Activated CD4-positive, alpha-beta T cell treated with anti-CD3 and anti-CD28 coated beads, Interleukin-2, amount 10 ng/mL, durations not matched to agents 7 days and 5 days (primary cell): ENCODE data around the gene RUNX3. TPM values are rescaled to one million over a fixed set of nuclear protein-coding genes. Genes with fewer than 3 reads are reported as not detected.
A peak's percentile ranks its signal among the peaks of the same experiment; 100 is the strongest.
"Not testable (repeated sequence)": the region's sequence is repeated elsewhere in the genome, so short reads cannot be mapped to it uniquely, and the experiment has no call there.

Experiments
- CTCF ChIA-PET: fragments of 350-600 bp; sonication (Branson Sonifier 250); formaldehyde crosslinking; loops from one replicate; lab custom pipeline; 2021; ENCODE audit warnings: antibody characterized with exemption; lab: Charles Lee
- POLR2A ChIA-PET: fragments of 350-600 bp; sonication (Branson Sonifier 250); formaldehyde crosslinking; loops from one replicate; lab custom pipeline; 2021; ENCODE audit warnings: antibody characterized with exemption; lab: Charles Lee
- DNase-seq: peaks from one replicate; pipeline ENCODE4 v3.0.0-alpha.2; 2020
- H3K27ac Mint-ChIP-seq: one replicate; pipeline ENCODE4 v1.8.0; 2021; ENCODE audit warnings: mild to moderate bottlenecking, moderate library complexity, mixed read lengths
- H3K27me3 Mint-ChIP-seq: one replicate; pipeline ENCODE4 v1.8.0; 2021; ENCODE audit warnings: mixed read lengths
- H3K36me3 Mint-ChIP-seq: one replicate; pipeline ENCODE4 v1.8.0; 2021; ENCODE audit warnings: low read depth, mixed read lengths
- H3K4me1 Mint-ChIP-seq: one replicate; pipeline ENCODE4 v1.8.0; 2021; ENCODE audit warnings: mixed read lengths
- H3K4me3 Mint-ChIP-seq: one replicate; pipeline ENCODE4 v1.8.0; 2021; ENCODE audit warnings: mild to moderate bottlenecking, moderate library complexity, mixed read lengths
- H3K9me3 Mint-ChIP-seq: one replicate; pipeline ENCODE4 v1.8.0; 2021; ENCODE audit warnings: mixed read lengths
- total RNA-seq, 2 experiments: library from RNA; stranded (reverse); gene quantifications; one replicate each; pipeline ENCODE4 v1.2.3, GENCODE V29; 2021

The RUNX3 gene
- total RNA-seq, 2 experiments from 2014 or later, result 108 to 125 TPM

- ChIA-PET CTCF (interaction anchor here (0.9 to 1.5 kb wide), 2 partner anchors 16 to 20 kb away, joined by 3 to 5 read pairs; no protein-coding TSS in a partner anchor), POLR2A (no interaction called here)
- no peak overlapping the region for H3K27ac Mint-ChIP-seq
- peaks cover 39% of the 10 kb centered on the region for H3K4me1 Mint-ChIP-seq
- H3K4me3 Mint-ChIP-seq, result no peak overlapping the region
- no peaks in the 10 kb centered on the region for H3K27me3 Mint-ChIP-seq
- no peak for DNase-seq
- peaks cover 68% of the 10 kb centered on the region for H3K36me3 Mint-ChIP-seq
- H3K9me3 Mint-ChIP-seq, result no peaks in the 10 kb centered on the region
Measured at GRCh38 chr1:24913274-24913604, 16.8 kb downstream of the RUNX3 start.

DNA sequence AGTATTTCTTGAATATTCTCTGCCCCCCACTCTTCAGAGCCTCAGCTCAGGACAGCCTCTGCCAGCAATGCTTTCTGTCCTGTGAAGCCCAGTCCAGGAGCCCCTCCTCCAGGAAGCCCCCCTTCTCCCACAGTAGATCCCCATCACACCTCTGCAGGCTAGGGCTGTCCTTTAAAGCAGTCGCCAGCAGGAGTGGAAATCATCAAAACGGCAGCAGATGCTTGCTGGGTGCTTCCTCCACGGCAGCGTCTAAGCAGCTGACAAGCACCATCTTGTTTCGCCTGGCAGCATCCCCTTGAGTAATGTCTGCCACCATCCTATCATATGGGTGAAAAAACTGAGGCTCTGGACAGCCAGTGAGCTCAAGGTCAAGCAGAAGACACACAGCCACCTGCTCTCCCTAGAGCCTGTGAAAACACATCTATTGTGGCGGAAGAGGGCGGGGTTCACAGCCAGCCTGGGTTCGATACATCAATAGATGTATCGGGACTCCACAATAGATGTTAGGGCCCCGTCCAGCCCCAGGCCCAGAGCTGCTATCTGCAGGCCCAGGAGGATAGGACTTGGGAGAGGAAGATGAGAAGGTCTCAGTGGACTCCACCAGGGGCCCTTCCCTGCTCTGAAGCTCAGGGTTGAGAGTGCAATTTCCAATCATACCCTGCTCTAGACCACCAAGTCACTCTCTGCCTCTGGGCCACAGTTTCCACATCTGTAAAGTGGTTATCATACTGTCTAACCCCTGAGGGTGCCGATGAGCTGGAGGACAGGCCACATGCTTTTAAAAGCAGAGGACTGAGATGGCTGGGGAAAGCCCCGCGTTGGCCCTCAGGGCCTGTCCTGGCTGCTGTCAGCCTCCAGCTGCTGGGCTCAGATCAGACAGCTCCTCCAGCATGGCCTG lies 17.5 kb downstream of the RUNX3 start:
- Mint-ChIP-seq H3K4me1 (peaks cover 37% of the 10 kb centered on the region), H3K4me3 (no peak overlapping the region), H3K36me3 (peaks cover 69% of the 10 kb centered on the region), H3K27ac (peak overlapping the region; percentile 72), H3K27me3 (no peaks in the 10 kb centered on the region), H3K9me3 (no peaks in the 10 kb centered on the region)
- CTCF ChIA-PET, result interaction anchor here (1.5 kb wide), 1 partner anchor 15 kb away, joined by 5 read pairs; no protein-coding TSS in a partner anchor
- POLR2A ChIA-PET, result interaction anchor here (0.7 kb wide), 1 partner anchor 187 kb away, joined by 3 read pairs; no protein-coding TSS in a partner anchor
- no peak for DNase-seq

GRCh38 chr1:24911651-24912155 lies 18.4 kb downstream of the RUNX3 start:
- POLR2A ChIA-PET, result no interaction called here
- no peak for DNase-seq
- peaks cover 70% of the 10 kb centered on the region for H3K36me3 Mint-ChIP-seq
- H3K4me3 Mint-ChIP-seq, result no peak overlapping the region
- CTCF ChIA-PET, result no interaction called here
- peak overlapping the region; percentile 84 for H3K27ac Mint-ChIP-seq
- no peaks in the 10 kb centered on the region for H3K27me3 Mint-ChIP-seq
- H3K9me3 Mint-ChIP-seq, result no peaks in the 10 kb centered on the region
- H3K4me1 Mint-ChIP-seq, result peaks cover 35% of the 10 kb centered on the region

DNA sequence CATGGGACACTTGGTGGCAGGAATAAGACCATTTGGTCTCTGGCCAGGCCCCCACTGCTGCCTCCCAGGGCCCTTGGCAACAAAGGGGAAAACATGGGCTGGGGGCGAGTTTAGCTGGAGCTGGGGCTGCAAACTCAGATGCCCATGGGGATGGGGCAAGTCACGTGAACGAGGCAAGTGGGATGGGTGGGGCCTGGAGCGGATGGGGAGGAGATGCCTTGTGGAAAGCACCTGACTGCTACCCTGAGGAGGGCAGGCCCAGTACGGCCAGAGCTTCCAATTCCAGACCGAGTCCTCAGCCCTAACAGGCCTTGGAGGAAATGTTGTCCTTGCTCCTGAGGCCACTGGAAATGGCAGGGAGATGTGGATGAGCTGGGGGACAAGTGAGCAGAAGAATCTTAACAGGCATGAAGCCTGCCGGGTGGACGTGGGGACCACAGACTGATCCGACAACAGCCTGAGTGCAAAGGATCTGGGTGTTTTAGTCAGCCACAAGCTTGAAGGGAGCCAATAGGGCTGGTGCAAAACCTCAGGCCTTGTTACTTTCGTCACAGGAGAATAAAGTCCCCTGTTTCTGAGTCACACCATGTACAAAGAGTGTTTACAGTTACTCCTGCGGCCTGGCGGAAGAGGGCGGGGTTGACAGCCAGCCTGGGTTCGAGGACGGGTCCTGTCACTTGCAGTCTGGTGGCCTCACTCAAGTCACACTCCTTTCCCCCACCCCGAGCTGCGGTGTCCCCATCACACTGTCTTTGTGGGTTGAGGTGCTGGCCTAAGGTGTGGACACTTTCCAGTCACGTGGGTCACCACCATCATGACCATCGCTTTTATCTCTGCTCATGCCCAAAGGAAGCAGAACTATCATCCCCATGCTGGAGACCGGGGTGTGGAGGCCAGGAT lies 19.1 kb downstream of the RUNX3 start:
- no peak overlapping the region for H3K4me3 Mint-ChIP-seq
- no peaks in the 10 kb centered on the region for H3K9me3 Mint-ChIP-seq
- H3K27ac Mint-ChIP-seq, result peak overlapping the region; percentile 84
- ChIA-PET CTCF (interaction anchor here (0.8 to 1.1 kb wide), 3 partner anchors 13 to 118 kb away, joined by 3 read pairs; no protein-coding TSS in a partner anchor), POLR2A (no interaction called here)
- peak; percentile 59 for DNase-seq
- peaks cover 69% of the 10 kb centered on the region for H3K36me3 Mint-ChIP-seq
- H3K4me1 Mint-ChIP-seq, result peaks cover 34% of the 10 kb centered on the region
- no peaks in the 10 kb centered on the region for H3K27me3 Mint-ChIP-seq

GRCh38 chr1:24910210-24910609 lies 19.9 kb downstream of the RUNX3 start:
- no peaks in the 10 kb centered on the region for H3K9me3 Mint-ChIP-seq
- H3K36me3 Mint-ChIP-seq, result peaks cover 66% of the 10 kb centered on the region
- H3K4me1 Mint-ChIP-seq, result peaks cover 30% of the 10 kb centered on the region

GRCh38 chr1:24909388-24909898 lies 20.6 kb downstream of the RUNX3 start:
- no peak overlapping the region for H3K4me3 Mint-ChIP-seq
- ChIA-PET POLR2A (no interaction called here), CTCF (interaction anchor here (1.1 kb wide), 1 partner anchor 18 kb away, joined by 3 read pairs; no protein-coding TSS in a partner anchor)
- H3K27ac Mint-ChIP-seq, result peak overlapping the region; percentile 25
- no peak for DNase-seq
- H3K4me1 Mint-ChIP-seq, result peaks cover 26% of the 10 kb centered on the region
- H3K9me3 Mint-ChIP-seq, result no peaks in the 10 kb centered on the region
- H3K36me3 Mint-ChIP-seq, result peaks cover 61% of the 10 kb centered on the region
- no peaks in the 10 kb centered on the region for H3K27me3 Mint-ChIP-seq

More at GRCh38 chr1:24910210-24910609, 19.9 kb downstream of the RUNX3 start:
- H3K27ac Mint-ChIP-seq, result peak overlapping the region; percentile 41
- DNase-seq, result no peak
- ChIA-PET CTCF (interaction anchor here (0.9 to 1.1 kb wide), 2 partner anchors 12 to 116 kb away, joined by 3 read pairs; no protein-coding TSS in a partner anchor), POLR2A (no interaction called here)
- no peaks in the 10 kb centered on the region for H3K27me3 Mint-ChIP-seq
- no peak overlapping the region for H3K4me3 Mint-ChIP-seq

GRCh38 chr1:24908591-24909259 lies 21.4 kb downstream of the RUNX3 start:
- ChIA-PET CTCF (interaction anchor here (1.1 kb wide), 1 partner anchor 19 kb away, joined by 3 read pairs; no protein-coding TSS in a partner anchor), POLR2A (no interaction called here)
- no peaks in the 10 kb centered on the region for H3K27me3 Mint-ChIP-seq
- no peak for DNase-seq
- no peaks in the 10 kb centered on the region for H3K9me3 Mint-ChIP-seq
- H3K4me3 Mint-ChIP-seq, result no peak overlapping the region
- no peak overlapping the region for H3K27ac Mint-ChIP-seq
- H3K4me1 Mint-ChIP-seq, result peaks cover 23% of the 10 kb centered on the region
- peaks cover 64% of the 10 kb centered on the region for H3K36me3 Mint-ChIP-seq

- H3K9me3 Mint-ChIP-seq, CTCF ChIA-PET, H3K4me3 Mint-ChIP-seq, H3K27me3 Mint-ChIP-seq, POLR2A ChIA-PET, H3K27ac Mint-ChIP-seq, DNase-seq: not testable (repeated sequence)
- peaks cover 58% of the 10 kb centered on the region for H3K36me3 Mint-ChIP-seq
- peaks cover 23% of the 10 kb centered on the region for H3K4me1 Mint-ChIP-seq
Measured at GRCh38 chr1:24907587-24908294, 22.3 kb downstream of the RUNX3 start.

GRCh38 chr1:24906760-24907490 lies 23.2 kb downstream of the RUNX3 start:
- no peak overlapping the region for H3K27ac Mint-ChIP-seq
- ChIA-PET CTCF (no interaction called here), POLR2A (no interaction called here)
- H3K36me3 Mint-ChIP-seq, result peaks cover 55% of the 10 kb centered on the region
- no peak overlapping the region for H3K4me3 Mint-ChIP-seq
- no peaks in the 10 kb centered on the region for H3K9me3 Mint-ChIP-seq
- DNase-seq, result no peak
- H3K27me3 Mint-ChIP-seq, result no peaks in the 10 kb centered on the region
- peaks cover 18% of the 10 kb centered on the region for H3K4me1 Mint-ChIP-seq

- ChIA-PET CTCF (interaction anchor here (1.0 kb wide), 1 partner anchor 131 kb away, joined by 3 read pairs; no protein-coding TSS in a partner anchor), POLR2A (no interaction called here)
- no peak for DNase-seq
- H3K4me3 Mint-ChIP-seq, result no peak overlapping the region
- H3K9me3 Mint-ChIP-seq, result no peaks in the 10 kb centered on the region
- H3K27me3 Mint-ChIP-seq, result no peaks in the 10 kb centered on the region
- peaks cover 53% of the 10 kb centered on the region for H3K36me3 Mint-ChIP-seq
- peaks cover 12% of the 10 kb centered on the region for H3K4me1 Mint-ChIP-seq
- H3K27ac Mint-ChIP-seq, result no peak overlapping the region
Measured at GRCh38 chr1:24905979-24906720, 23.9 kb downstream of the RUNX3 start.
